Immature natural killer cell (primary cell): ENCODE data around the gene HIP1. TPM values are rescaled to one million over a fixed set of nuclear protein-coding genes. Genes with fewer than 3 reads are reported as not detected.
"Not testable (repeated sequence)": the region's sequence is repeated elsewhere in the genome, so short reads cannot be mapped to it uniquely, and the experiment has no call there.

Experiments used
- DNase-seq, 3 donors: peaks; one replicate each; pipeline ENCODE4 v3.0.0; 2022; ENCODE audit warnings: mixed read lengths in 1 of 3
- H3K27ac Mint-ChIP-seq, 6 donors: one replicate each; pipeline ENCODE4 v1.8.0; 2020; ENCODE audit warnings: mixed read lengths in 6 of 6, mild to moderate bottlenecking in 5 of 6, inconsistent platforms in 4 of 6, moderate library complexity in 3 of 6
- H3K27me3 Mint-ChIP-seq, 3 donors: one replicate each; pipeline ENCODE4 v1.8.0; 2020 to 2021; ENCODE audit warnings: low read depth in 3 of 3, mild to moderate bottlenecking in 3 of 3, mixed read lengths in 3 of 3, moderate library complexity in 3 of 3, inconsistent platforms in 1 of 3
- H3K36me3 Mint-ChIP-seq, 3 donors: one replicate each; pipeline ENCODE4 v1.8.0; 2020; ENCODE audit warnings: mixed read lengths in 3 of 3, inconsistent platforms in 2 of 3, mild to moderate bottlenecking in 2 of 3
- H3K4me1 Mint-ChIP-seq, 2 donors: one replicate each; pipeline ENCODE4 v1.8.0; 2020; ENCODE audit warnings: inconsistent platforms in 2 of 2, mild to moderate bottlenecking in 2 of 2, mixed read lengths in 2 of 2, moderate library complexity in 1 of 2
- H3K4me3 Mint-ChIP-seq, 5 donors: one replicate each; pipeline ENCODE4 v1.8.0; 2020; ENCODE audit warnings: mild to moderate bottlenecking in 5 of 5, mixed read lengths in 5 of 5, inconsistent platforms in 3 of 5, moderate library complexity in 3 of 5
- H3K9me3 Mint-ChIP-seq, 6 donors: one replicate each; pipeline ENCODE4 v1.8.0; 2020; ENCODE audit warnings: mild to moderate bottlenecking in 6 of 6, mixed read lengths in 6 of 6, inconsistent platforms in 4 of 6, moderate library complexity in 3 of 6
- polyA plus RNA-seq, 3 donors: library from polyadenylated mRNA; unstranded; fragments of 300-500 nt; fragmentation: Illumina TruSeq; gene quantifications; one replicate each; pipeline ENCODE4 v1.2.3, GENCODE V29; 2021

The HIP1 gene
- polyA plus RNA-seq, 3 donors from 2014 or later: 3.9 to 13.3 (median 5.9) TPM

DNA sequence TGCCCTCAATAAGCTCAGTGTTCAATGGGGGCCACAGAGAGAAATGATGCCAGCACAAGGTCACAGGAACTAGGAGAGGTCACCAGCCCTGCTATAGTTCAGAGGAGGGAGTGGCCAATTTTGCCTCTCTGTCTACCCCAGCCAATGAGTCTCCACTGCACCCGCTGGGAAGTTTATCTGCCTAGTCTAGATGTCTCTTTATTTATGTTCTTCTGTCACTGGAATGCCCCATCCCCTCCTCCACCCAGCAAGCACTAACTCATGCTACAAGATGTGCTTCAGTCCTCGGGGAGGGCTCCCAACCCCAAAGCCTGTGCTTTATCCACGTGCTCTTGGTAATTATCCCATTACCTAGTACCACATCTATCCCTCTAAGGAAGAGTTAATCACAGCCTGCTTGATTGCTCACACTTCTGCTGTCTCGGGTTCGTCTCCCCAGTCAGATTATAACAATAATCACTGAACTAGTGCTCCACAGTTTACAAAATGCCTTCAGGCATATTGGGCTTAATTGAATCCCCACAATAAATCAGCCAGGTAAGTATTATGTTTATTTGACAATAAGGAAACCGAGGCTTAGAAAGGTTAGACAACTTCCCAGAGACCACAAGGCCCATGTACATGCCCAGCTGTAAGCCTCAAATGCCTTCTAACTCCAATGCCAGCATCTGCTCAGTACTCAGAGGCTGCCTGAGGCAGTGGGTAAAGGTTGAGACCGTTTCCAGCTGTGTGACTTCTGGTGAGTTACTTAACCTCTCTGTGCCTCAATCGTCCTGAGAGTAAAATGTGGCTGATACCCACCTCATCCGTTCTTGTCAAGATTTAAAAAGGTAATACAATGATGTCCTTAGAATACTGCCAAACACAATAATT lies 3.9 kb downstream of the HIP1 start:
- DNase-seq: no peak
- Mint-ChIP-seq H3K4me3 (no peak overlapping the region), H3K9me3 (no peaks in the 10 kb centered on the region), H3K27ac (peak overlapping the region in 2 of 6 donors; percentile 1 to 73), H3K36me3 (peaks cover 3 to 7% (median 5%) of the 10 kb centered on the region in 3 donors), H3K27me3 (peaks cover 0 to 11% (median 7%) of the 10 kb centered on the region in 3 donors), H3K4me1 (peaks cover 52 to 65% of the 10 kb centered on the region in 2 donors)

GRCh38 chr7:75732764-75733630 lies 5.7 kb downstream of the HIP1 start:
- H3K27me3 Mint-ChIP-seq: peaks cover 4 to 17% (median 7%) of the 10 kb centered on the region in 3 donors

DNA sequence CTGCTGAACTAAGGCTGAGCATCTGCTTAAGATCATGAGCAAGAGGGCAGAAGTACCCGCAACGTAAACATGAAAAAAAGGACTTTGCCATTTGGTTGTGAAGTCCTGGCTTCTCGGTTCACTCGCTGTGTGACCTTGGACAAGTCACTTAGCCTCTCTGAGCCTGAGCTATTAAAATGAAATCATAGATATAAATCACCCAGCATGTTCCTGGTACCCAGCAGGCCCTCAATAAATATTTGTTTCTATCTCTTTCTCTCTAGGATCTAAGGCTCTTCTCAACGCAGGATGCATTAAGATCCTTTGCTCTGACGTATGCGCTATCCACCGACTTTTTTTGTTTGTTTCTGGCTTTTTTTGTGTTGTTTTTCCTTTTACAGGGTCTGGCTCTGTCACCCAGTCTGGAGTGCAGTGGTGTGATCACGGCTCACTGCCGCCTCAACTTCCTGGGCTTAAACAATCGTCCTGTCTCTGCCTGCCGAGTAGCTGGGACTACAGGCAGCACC lies 6.7 kb downstream of the HIP1 start:
- H3K4me3 Mint-ChIP-seq: peak overlapping the region; percentile 61 to 74 (median 70)
- H3K4me1 Mint-ChIP-seq: peaks cover 61 to 76% of the 10 kb centered on the region in 2 donors
- H3K9me3 Mint-ChIP-seq: no peaks in the 10 kb centered on the region
- peak overlapping the region; percentile 62 to 90 (median 81) for H3K27ac Mint-ChIP-seq
- H3K27me3 Mint-ChIP-seq: peaks cover 9 to 22% (median 11%) of the 10 kb centered on the region in 3 donors
- H3K36me3 Mint-ChIP-seq: peaks cover 3 to 7% (median 5%) of the 10 kb centered on the region in 3 donors
- peak in 2 of 3 donors; percentile 25 to 41 for DNase-seq

More at GRCh38 chr7:75732764-75733630, 5.7 kb downstream of the HIP1 start:
- peak overlapping the region; percentile 62 to 90 (median 81) for H3K27ac Mint-ChIP-seq
- peaks cover 58 to 73% of the 10 kb centered on the region in 2 donors for H3K4me1 Mint-ChIP-seq
- no peaks in the 10 kb centered on the region for H3K9me3 Mint-ChIP-seq
- DNase-seq: peak in 2 of 3 donors; percentile 20 to 27
- peak overlapping the region; percentile 61 to 74 (median 70) for H3K4me3 Mint-ChIP-seq
- H3K36me3 Mint-ChIP-seq: peaks cover 3 to 7% (median 5%) of the 10 kb centered on the region in 3 donors

- H3K27me3 Mint-ChIP-seq: peaks cover 9 to 22% (median 11%) of the 10 kb centered on the region in 3 donors
- peak; percentile 50 to 59 (median 52) for DNase-seq
- H3K4me3 Mint-ChIP-seq: peak overlapping the region; percentile 83 to 93 (median 86)
- peaks cover 63 to 84% of the 10 kb centered on the region in 2 donors for H3K4me1 Mint-ChIP-seq
- H3K36me3 Mint-ChIP-seq: peaks cover 1 to 3% (median 3%) of the 10 kb centered on the region in 3 donors
- peak overlapping the region; percentile 84 to 94 (median 90) for H3K27ac Mint-ChIP-seq
- H3K9me3 Mint-ChIP-seq: no peaks in the 10 kb centered on the region
Observed at GRCh38 chr7:75729851-75730274, 8.9 kb downstream of the HIP1 start.

GRCh38 chr7:75727881-75728593 lies 10.7 kb downstream of the HIP1 start:
- H3K27ac Mint-ChIP-seq: peak overlapping the region; percentile 84 to 95 (median 92)
- peaks cover 9 to 22% (median 9%) of the 10 kb centered on the region in 3 donors for H3K27me3 Mint-ChIP-seq
- peak overlapping the region; percentile 73 to 92 (median 81) for H3K4me3 Mint-ChIP-seq
- H3K9me3 Mint-ChIP-seq: no peaks in the 10 kb centered on the region
- peak; percentile 89 to 92 (median 91) for DNase-seq
- peaks cover 64 to 86% of the 10 kb centered on the region in 2 donors for H3K4me1 Mint-ChIP-seq
- no peaks in the 10 kb centered on the region for H3K36me3 Mint-ChIP-seq

- not testable (repeated sequence) for H3K9me3 Mint-ChIP-seq, DNase-seq, H3K36me3 Mint-ChIP-seq
- peaks cover 5 to 22% (median 9%) of the 10 kb centered on the region in 3 donors for H3K27me3 Mint-ChIP-seq
- peak overlapping the region; percentile 73 to 92 (median 81) for H3K4me3 Mint-ChIP-seq
- peak overlapping the region; percentile 84 to 95 (median 92) for H3K27ac Mint-ChIP-seq
- peaks cover 57 to 79% of the 10 kb centered on the region in 2 donors for H3K4me1 Mint-ChIP-seq
Observed at GRCh38 chr7:75727351-75727750, 11.4 kb downstream of the HIP1 start.

DNA sequence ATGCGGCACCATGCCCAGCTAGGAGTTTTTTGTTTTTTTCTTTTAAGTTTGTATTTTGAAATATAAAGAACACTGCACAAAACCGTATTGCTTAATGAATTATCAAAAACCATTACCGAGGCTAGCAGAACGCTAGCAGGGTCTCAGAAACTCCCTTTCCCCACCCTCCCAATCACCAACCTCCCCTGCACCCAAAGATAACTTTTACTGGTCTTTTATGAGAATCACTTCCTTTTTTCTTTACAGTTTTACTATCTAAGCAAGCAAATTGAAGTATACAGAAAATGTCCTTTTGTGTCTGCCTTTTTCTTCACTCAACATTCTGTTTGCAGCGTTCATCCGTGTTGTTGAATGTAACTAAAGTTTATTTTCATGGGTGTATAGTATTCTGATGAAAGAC lies 13.4 kb downstream of the HIP1 start:
- Mint-ChIP-seq H3K4me1 (peaks cover 42 to 66% of the 10 kb centered on the region in 2 donors), H3K27me3 (peaks cover 5 to 17% (median 9%) of the 10 kb centered on the region in 3 donors), H3K27ac (peak overlapping the region in 1 of 6 donors; percentile 63), H3K9me3 (no peaks in the 10 kb centered on the region), H3K36me3 (peaks cover 0 to 4% (median 0%) of the 10 kb centered on the region in 3 donors), H3K4me3 (no peak overlapping the region)
- DNase-seq: no peak

- H3K4me3 Mint-ChIP-seq: no peak overlapping the region
- peaks cover 26 to 48% of the 10 kb centered on the region in 2 donors for H3K4me1 Mint-ChIP-seq
Observed at GRCh38 chr7:75723444-75723843, 15.3 kb downstream of the HIP1 start.

DNA sequence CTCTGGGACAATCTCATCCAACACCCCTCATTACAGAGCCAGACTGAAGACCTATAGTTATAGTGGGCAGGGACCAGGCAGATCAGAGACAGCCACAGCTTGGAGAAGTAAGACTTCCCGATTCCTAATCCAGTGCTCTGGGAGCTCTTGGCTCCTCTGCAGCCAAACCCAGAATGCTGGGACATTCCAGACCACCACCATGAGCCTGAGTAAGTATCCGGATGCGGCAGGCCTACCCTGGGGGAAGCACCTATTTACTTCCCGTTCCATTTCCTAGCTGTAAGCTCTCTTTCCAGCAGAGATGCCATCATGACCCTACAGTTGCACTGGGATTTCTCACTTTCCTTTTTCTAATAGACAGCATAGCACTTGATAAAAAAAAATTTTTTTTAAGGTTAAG lies 16.4 kb downstream of the HIP1 start:
- H3K27ac Mint-ChIP-seq: no peak overlapping the region
- no peaks in the 10 kb centered on the region for H3K27me3 Mint-ChIP-seq
- H3K9me3 Mint-ChIP-seq: no peaks in the 10 kb centered on the region
- no peak overlapping the region for H3K4me3 Mint-ChIP-seq
- H3K36me3 Mint-ChIP-seq: peaks cover 0 to 8% (median under 1%) of the 10 kb centered on the region in 3 donors
- H3K4me1 Mint-ChIP-seq: peaks cover 15 to 38% of the 10 kb centered on the region in 2 donors
- no peak for DNase-seq

More at GRCh38 chr7:75723444-75723843, 15.3 kb downstream of the HIP1 start:
- Mint-ChIP-seq H3K27ac (no peak overlapping the region), H3K36me3 (peaks cover 0 to 7% (median 0%) of the 10 kb centered on the region in 3 donors), H3K9me3 (no peaks in the 10 kb centered on the region), H3K27me3 (peaks cover 3 to 7% (median 7%) of the 10 kb centered on the region in 3 donors)
- DNase-seq: no peak

GRCh38 chr7:75721922-75722321 lies 16.8 kb downstream of the HIP1 start:
- Mint-ChIP-seq H3K27ac (peak overlapping the region in 1 of 6 donors; percentile 38), H3K36me3 (peaks cover 0 to 12% (median 5%) of the 10 kb centered on the region in 3 donors), H3K4me1 (peaks cover 12 to 33% of the 10 kb centered on the region in 2 donors)
- not testable (repeated sequence) for H3K9me3 Mint-ChIP-seq, H3K4me3 Mint-ChIP-seq, H3K27me3 Mint-ChIP-seq, DNase-seq

DNA sequence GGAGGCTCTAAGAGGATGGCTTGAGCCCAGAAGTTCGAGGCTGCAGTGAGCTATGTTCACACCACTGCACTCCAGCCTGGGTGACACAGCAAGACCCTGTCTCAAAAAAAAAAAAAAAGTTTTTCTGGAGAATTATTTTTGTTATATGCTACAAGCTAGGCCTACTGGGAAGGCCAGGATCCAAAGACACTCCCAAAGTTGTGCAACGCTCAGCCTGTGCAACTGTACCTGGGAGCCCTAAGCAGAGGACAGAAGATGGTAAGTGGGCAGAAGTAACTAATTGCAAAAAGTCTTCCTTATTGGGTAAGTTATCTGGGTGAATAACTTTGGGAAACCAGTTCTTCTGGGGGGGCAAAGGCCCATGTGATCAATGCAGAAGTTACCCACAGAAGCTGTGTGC lies 17.3 kb downstream of the HIP1 start:
- H3K4me1 Mint-ChIP-seq: peaks cover 12 to 31% of the 10 kb centered on the region in 2 donors
- no peak for DNase-seq
- peak overlapping the region in 1 of 6 donors; percentile 38 for H3K27ac Mint-ChIP-seq
- H3K27me3 Mint-ChIP-seq: no peaks in the 10 kb centered on the region
- no peak overlapping the region for H3K4me3 Mint-ChIP-seq
- peaks cover 0 to 12% (median 6%) of the 10 kb centered on the region in 3 donors for H3K36me3 Mint-ChIP-seq
- no peaks in the 10 kb centered on the region for H3K9me3 Mint-ChIP-seq

DNA sequence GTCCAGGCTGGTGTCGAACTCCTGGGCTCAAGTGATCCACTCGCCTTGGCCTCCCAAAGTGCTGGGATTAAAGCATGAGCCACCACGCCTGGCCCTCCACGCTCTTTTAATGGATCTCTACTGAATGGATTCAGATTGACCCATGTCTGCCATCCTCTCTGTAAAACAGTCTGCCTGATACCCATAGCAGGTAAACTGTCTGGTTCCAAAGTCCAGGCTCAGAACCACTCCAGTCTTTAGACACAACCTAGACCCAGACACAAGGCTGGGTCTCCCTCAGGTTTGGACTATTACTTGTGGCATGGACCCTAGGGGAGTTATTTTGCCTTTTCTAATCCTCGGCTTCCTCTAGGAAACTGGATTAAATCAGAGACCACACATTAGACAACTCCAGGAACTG lies 19.1 kb downstream of the HIP1 start:
- peak overlapping the region in 1 of 6 donors; percentile 35 for H3K27ac Mint-ChIP-seq
- DNase-seq: no peak
- H3K36me3 Mint-ChIP-seq: peaks cover 4 to 24% (median 13%) of the 10 kb centered on the region in 3 donors
- peaks cover 9 to 26% of the 10 kb centered on the region in 2 donors for H3K4me1 Mint-ChIP-seq
- H3K9me3 Mint-ChIP-seq: peaks cover 0 to 2% (median 0%) of the 10 kb centered on the region in 6 donors
- H3K27me3 Mint-ChIP-seq: peaks cover 0 to 1% (median 1%) of the 10 kb centered on the region in 3 donors
- H3K4me3 Mint-ChIP-seq: no peak overlapping the region
